GM12801 (cell line): ENCODE data around the gene COBL.

Experiments
- CTCF ChIP-seq: IDR thresholded peaks from one replicate; pipeline ENCODE4 v1.5.1; 2011; ENCODE audit warnings: control low read depth; ENCODE audit not compliant: insufficient read length; ENCODE audit errors: extremely low read depth

Gene COBL

GRCh38 chr7:51214098-51214497, 102.5 kb downstream of the COBL start:
- no peak for TF ChIP-seq CTCF

GRCh38 chr7:51213618-51214017, 103.0 kb downstream of the COBL start:
- no peak for TF ChIP-seq CTCF

GRCh38 chr7:51210766-51211165, 105.8 kb downstream of the COBL start:
- TF ChIP-seq CTCF: no peak

GRCh38 chr7:51209426-51209825, 107.2 kb downstream of the COBL start:
- no peak for TF ChIP-seq CTCF

- TF ChIP-seq CTCF: no peak
Observed at GRCh38 chr7:51198654-51199053, 118.0 kb downstream of the COBL start.

GRCh38 chr7:51190969-51191368, 125.6 kb downstream of the COBL start:
- TF ChIP-seq CTCF: no peak

- no peak for TF ChIP-seq CTCF
Observed at GRCh38 chr7:51189777-51190176, 126.8 kb downstream of the COBL start.

GRCh38 chr7:51188987-51189386, 127.6 kb downstream of the COBL start:
- no peak for TF ChIP-seq CTCF
